Bronchial epithelial cell (primary cell): ENCODE results near the gene PPP3CA. TPM values are rescaled to one million over a fixed set of nuclear protein-coding genes. Genes with fewer than 3 reads are reported as not detected.
A peak's percentile ranks its signal among the peaks of the same experiment; 100 is the strongest.

Experiments
- DNase-seq: peaks from one replicate; pipeline ENCODE4 v3.0.0-alpha.2; 2010; ENCODE audit warnings: low read depth
- FAIRE-seq: peaks from 2 replicates; lab custom pipeline; 2011; peaks lifted over from hg19 to GRCh38; lab: Jason Lieb, UNC
- H3K27me3 ChIP-seq: 2 replicates; pipeline ENCODE4 v1.5.1; 2011; ENCODE audit warnings: low read length; ENCODE audit not compliant: control insufficient read depth, insufficient read depth
- H3K36me3 ChIP-seq: 2 replicates; pipeline ENCODE4 v1.5.1; 2011; ENCODE audit warnings: low read length; ENCODE audit not compliant: control insufficient read depth, insufficient read depth
- H3K4me3 ChIP-seq: 2 replicates; pipeline ENCODE4 v1.5.1; 2011; ENCODE audit warnings: mild to moderate bottlenecking, low read depth, low read length, control low read depth
- CTCF ChIP-seq: IDR thresholded peaks from 2 replicates; pipeline ENCODE4 v1.5.1; 2011; ENCODE audit warnings: mild to moderate bottlenecking, moderate library complexity, low read length, control low read depth, inconsistent platforms; ENCODE audit not compliant: insufficient read depth, severe bottlenecking
- total RNA-seq: library from RNA; depleted of rRNA; stranded (reverse); fragments of >200 nt; gene quantifications from 2 replicates; pipeline ENCODE4 v1.2.1, GENCODE V29; 2014

PPP3CA gene
- total RNA-seq, 1 donor from 2014 or later: 48.2 TPM

GRCh38 chr4:101174679-101175345, 172.5 kb downstream of the PPP3CA start:
- Histone ChIP-seq H3K27me3 (no peaks in the 10 kb centered on the region), H3K4me3 (no peak overlapping the region), H3K36me3 (no peaks in the 10 kb centered on the region)
- no peak for DNase-seq
- FAIRE-seq: no peak
- no peak for TF ChIP-seq CTCF

GRCh38 chr4:101172369-101172768, 175.0 kb downstream of the PPP3CA start:
- Histone ChIP-seq H3K4me3 (no peak overlapping the region), H3K27me3 (no peaks in the 10 kb centered on the region), H3K36me3 (no peaks in the 10 kb centered on the region)
- no peak for DNase-seq
- no peak for FAIRE-seq
- TF ChIP-seq CTCF: no peak

- Histone ChIP-seq H3K27me3 (no peaks in the 10 kb centered on the region), H3K4me3 (no peak overlapping the region), H3K36me3 (no peaks in the 10 kb centered on the region)
- DNase-seq (peak; percentile 86), FAIRE-seq (no peak)
- no peak for TF ChIP-seq CTCF
Measured at GRCh38 chr4:101171747-101172146, 175.6 kb downstream of the PPP3CA start.

- FAIRE-seq: peak; percentile 32
- no peak overlapping the region for H3K4me3 ChIP-seq
- DNase-seq: peak; percentile 74
- TF ChIP-seq CTCF: peak; percentile 77
- no peaks in the 10 kb centered on the region for H3K27me3 ChIP-seq
- H3K36me3 ChIP-seq: no peaks in the 10 kb centered on the region
Measured at GRCh38 chr4:101169044-101170014, 178.0 kb downstream of the PPP3CA start.

GRCh38 chr4:101163936-101164335, 183.4 kb downstream of the PPP3CA start:
- TF ChIP-seq CTCF: no peak
- no peak overlapping the region for H3K4me3 ChIP-seq
- FAIRE-seq: no peak
- no peaks in the 10 kb centered on the region for H3K27me3 ChIP-seq
- DNase-seq: peak; percentile 68
- H3K36me3 ChIP-seq: no peaks in the 10 kb centered on the region
